ENCODE measurements around the gene CD300LD. TPM values are rescaled to one million over a fixed set of nuclear protein-coding genes. Genes with fewer than 3 reads are reported as not detected.

The CD300LD gene
- total and polyA plus RNA-seq, 12 donors: not detected

GRCh38 chr17:74541176-74542111 is 50.6 kb downstream of the CD300LD start:
- DNase-seq: no peak
- 66 to 82% (median 74%) methylated on average over 12 to 23 of the region's 23 CpGs for WGBS, 4 donors

GRCh38 chr17:74539281-74539820 is 52.7 kb downstream of the CD300LD start:
- intact Hi-C loops (cut with DNase I): no loop called here
- no peaks in the 10 kb centered on the region for H3K9me3 ChIP-seq (replicated peaks in 1 of 3)
- no peaks in the 10 kb centered on the region for H3K27me3 ChIP-seq
- no peak for DNase-seq
- H3K36me3 ChIP-seq (replicated peaks in 1 of 2): no peaks in the 10 kb centered on the region
- no peak for TF ChIP-seq CTCF (IDR thresholded peaks at IDR 0.05)
- no peak for TF ChIP-seq POLR2A (IDR thresholded peaks at IDR 0.05)
- 57 to 71% (median 69%) methylated on average over 9 to 10 of the region's 10 CpGs for WGBS, 4 donors
- H3K27ac ChIP-seq: no peak overlapping the region
- no peaks in the 10 kb centered on the region for H3K4me1 ChIP-seq (replicated peaks in 1 of 2)
- no peak overlapping the region for H3K4me3 ChIP-seq

More at GRCh38 chr17:74541176-74542111, 50.6 kb downstream of the CD300LD start:
- intact Hi-C loops (cut with DNase I): no loop called here
- no peaks in the 10 kb centered on the region for H3K9me3 ChIP-seq (replicated peaks in 1 of 3)
- TF ChIP-seq POLR2A (IDR thresholded peaks at IDR 0.05): no peak
- no peaks in the 10 kb centered on the region for H3K27me3 ChIP-seq
- no peak overlapping the region for H3K27ac ChIP-seq
- H3K4me3 ChIP-seq: no peak overlapping the region
- no peaks in the 10 kb centered on the region for H3K4me1 ChIP-seq (replicated peaks in 1 of 2)
- H3K36me3 ChIP-seq (replicated peaks in 1 of 2): no peaks in the 10 kb centered on the region

- no peak for DNase-seq
Observed at GRCh38 chr17:74536890-74537289, 55.2 kb downstream of the CD300LD start.

GRCh38 chr17:74532115-74532514 is 60.0 kb downstream of the CD300LD start:
- peak; percentile 32 to 74 (median 57) for DNase-seq
- no peak for TF ChIP-seq CTCF (IDR thresholded peaks at IDR 0.05)
- TF ChIP-seq POLR2A (IDR thresholded peaks at IDR 0.05): peak in 1 of 2 donors; percentile 38
- H3K27me3 ChIP-seq: no peaks in the 10 kb centered on the region
- 57 to 65% (median 59%) methylated on average over 10 of the region's 10 CpGs for WGBS, 4 donors
- intact Hi-C loops (cut with DNase I): no loop called here
- H3K4me1 ChIP-seq (replicated peaks in 1 of 2): no peaks in the 10 kb centered on the region
- no peaks in the 10 kb centered on the region for H3K36me3 ChIP-seq (replicated peaks in 1 of 2)
- peak overlapping the region in 2 of 5 donors; percentile 29 to 78 for H3K27ac ChIP-seq
- no peaks in the 10 kb centered on the region for H3K9me3 ChIP-seq (replicated peaks in 1 of 3)
- no peak overlapping the region for H3K4me3 ChIP-seq

More at GRCh38 chr17:74536890-74537289, 55.2 kb downstream of the CD300LD start:
- Histone ChIP-seq H3K4me3 (no peak overlapping the region), H3K9me3 (replicated peaks in 1 of 3) (no peaks in the 10 kb centered on the region), H3K27me3 (no peaks in the 10 kb centered on the region), H3K4me1 (replicated peaks in 1 of 2) (no peaks in the 10 kb centered on the region), H3K36me3 (replicated peaks in 1 of 2) (no peaks in the 10 kb centered on the region), H3K27ac (no peak overlapping the region)
- intact Hi-C loops (cut with DNase I): no loop called here
- no peak for TF ChIP-seq POLR2A (IDR thresholded peaks at IDR 0.05)
- TF ChIP-seq CTCF (IDR thresholded peaks at IDR 0.05): no peak
- WGBS, 4 donors: 57 to 75% (median 66%) methylated on average over 3 of the region's 3 CpGs
